Measurements from ENCODE around the gene SYNPO2.

DNA sequence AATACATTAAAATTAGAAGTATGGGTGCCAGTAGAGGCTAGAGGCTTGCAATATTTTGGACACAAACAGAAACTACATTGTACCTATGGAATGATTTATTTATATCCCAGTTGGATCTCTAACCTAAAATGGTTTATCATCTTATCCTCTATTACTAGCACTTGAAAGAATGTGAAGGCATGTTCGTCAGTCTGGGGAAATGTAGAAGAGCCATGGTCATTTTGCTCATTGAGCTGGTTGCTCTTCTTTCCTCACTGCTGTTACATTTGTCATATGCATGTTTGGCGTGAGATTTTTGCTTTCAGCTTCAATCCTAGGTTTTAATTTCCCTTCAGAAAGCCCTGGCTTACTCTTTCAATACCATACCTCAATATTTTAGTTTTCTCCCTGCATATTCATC is 164.6 kb downstream of the SYNPO2 start:
- TF ChIP-seq EZH2 (IDR thresholded peaks at IDR 0.05; ENCODE audit: borderline replicate concordance, insufficient read depth, low read depth, low read length, poor library complexity, severe bottlenecking), result no peak
- TF ChIP-seq CTCF (IDR thresholded peaks at IDR 0.05), result no peak

Data from B cell (primary cell).